Vagina (tissue), 2 donors: Measurements from ENCODE around the gene PTPN4.
"Not testable (repeated sequence)": the region's sequence is repeated elsewhere in the genome, so short reads cannot be mapped to it uniquely, and the experiment has no call there.

Source experiments
- CTCF ChIP-seq, 3 experiments: fragments of 450-650 bp in 2 of 3; fragments of 200-600 bp in 1 of 3; sonication (generic) in 1 of 3; IDR thresholded peaks; one replicate each; pipeline ENCODE4 v1.5.1; 2017 to 2019; ENCODE audit warnings: antibody characterized with exemption in 3 of 3, mild to moderate bottlenecking in 2 of 3, moderate library complexity in 2 of 3
- POLR2A ChIP-seq, 2 donors: fragments of 450-650 bp; IDR thresholded peaks; one replicate each; pipeline ENCODE4 v1.6.1; 2017; ENCODE audit warnings: antibody characterized with exemption in 2 of 2, mild to moderate bottlenecking in 2 of 2, moderate library complexity in 2 of 2
- POLR2AphosphoS5 ChIP-seq, 2 donors: sonication (generic); formaldehyde crosslinking; IDR thresholded peaks; one replicate each; pipeline ENCODE4 v1.9.0; 2017; ENCODE audit warnings: antibody characterized with exemption in 2 of 2, mild to moderate bottlenecking in 2 of 2, low read depth in 1 of 2; ENCODE audit not compliant: insufficient read depth in 1 of 2

DNA sequence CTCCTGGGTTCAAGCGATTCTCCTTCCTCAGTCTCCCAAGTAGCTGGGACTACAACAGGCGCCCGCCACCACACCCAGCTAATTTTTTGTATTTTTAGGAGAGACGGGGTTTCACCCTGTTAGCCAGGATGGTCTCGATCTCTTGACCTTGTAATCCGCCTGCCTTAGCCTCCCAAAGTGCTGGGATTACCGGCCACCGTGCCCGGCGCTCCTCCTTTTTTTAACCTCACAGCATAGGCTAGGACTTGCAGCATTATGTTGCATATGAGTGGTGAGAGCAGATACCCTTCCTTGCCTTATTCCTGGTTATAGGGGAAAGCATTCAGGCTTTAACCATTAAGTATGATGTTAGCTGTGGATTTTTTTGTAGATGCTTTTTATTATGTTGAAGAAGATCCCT, 42.3 kb downstream of the PTPN4 start:
- not testable (repeated sequence) for TF ChIP-seq CTCF (IDR thresholded peaks at IDR 0.05); POLR2A (IDR thresholded peaks at IDR 0.05); POLR2AphosphoS5 (IDR thresholded peaks at IDR 0.05; ENCODE audit: insufficient read depth in 1 of 2, low read depth in 1 of 2)
